ENCODE results near the gene UST. TPM values are rescaled to one million over a fixed set of nuclear protein-coding genes. Genes with fewer than 3 reads are reported as not detected.

Gene UST
- total RNA-seq, 1 experiment from 2014 or later, result 3.9 TPM

- H3K4me2 ChIP-seq (ENCODE audit: low read length), result no peak overlapping the region
- H3K4me1 ChIP-seq (ENCODE audit: insufficient read depth, low read length), result peaks cover 23% of the 10 kb centered on the region
- no peaks in the 10 kb centered on the region for H3K9me2 ChIP-seq (replicated peaks; ENCODE audit: low read length)
- no peak for ATAC-seq
- intact Hi-C loops (cut with micrococcal nuclease), result no loop called here
- H3K27me3 ChIP-seq (ENCODE audit: low read length), result no peaks in the 10 kb centered on the region
- no peaks in the 10 kb centered on the region for H3K9me3 ChIP-seq (ENCODE audit: low read length)
- TF ChIP-seq EZH2 (IDR thresholded peaks at IDR 0.05; ENCODE audit: low read length, unreplicated experiment) (no peak), CTCF (conservative IDR thresholded peaks at IDR 0.05; ENCODE audit: low read depth, low read length) (no peak), EZH2phosphoT487 (IDR thresholded peaks at IDR 0.05; ENCODE audit: borderline replicate concordance, low read length) (no peak)
- H4K20me1 ChIP-seq (ENCODE audit: low read length), result no peaks in the 10 kb centered on the region
- no TSS peak for BruUV-seq (replicated peaks)
- H3K9ac ChIP-seq (ENCODE audit: low read length), result no peak overlapping the region
- no peak for DNase-seq
- H3F3A ChIP-seq (ENCODE audit: low read length, unreplicated experiment), result no peaks in the 10 kb centered on the region
- no peaks in the 10 kb centered on the region for H3K36me3 ChIP-seq (ENCODE audit: low read depth, low read length)
- H3K27ac ChIP-seq (ENCODE audit: low read length), result no peak overlapping the region
- no peaks in the 10 kb centered on the region for H3K79me2 ChIP-seq (ENCODE audit: low read length)
- no peak overlapping the region for H2AFZ ChIP-seq (ENCODE audit: low read length)
- CTCF ChIA-PET, result no interaction called here
- no peak overlapping the region for H3K4me3 ChIP-seq (ENCODE audit: low read length)
- POLR2A ChIA-PET (ENCODE audit: unreplicated experiment), result no interaction called here
Observed at GRCh38 chr6:149062653-149063348, 316.0 kb downstream of the UST start.

- Histone ChIP-seq H2AFZ (ENCODE audit: low read length) (no peak overlapping the region), H3K4me1 (ENCODE audit: insufficient read depth, low read length) (peaks cover 23% of the 10 kb centered on the region), H3K9me3 (ENCODE audit: low read length) (no peaks in the 10 kb centered on the region), H3F3A (ENCODE audit: low read length, unreplicated experiment) (no peaks in the 10 kb centered on the region), H3K36me3 (ENCODE audit: low read depth, low read length) (no peaks in the 10 kb centered on the region), H3K27ac (ENCODE audit: low read length) (no peak overlapping the region), H3K9me2 (replicated peaks; ENCODE audit: low read length) (no peaks in the 10 kb centered on the region), H3K9ac (ENCODE audit: low read length) (no peak overlapping the region), H3K4me2 (ENCODE audit: low read length) (no peak overlapping the region), H3K4me3 (ENCODE audit: low read length) (no peak overlapping the region), H3K27me3 (ENCODE audit: low read length) (no peaks in the 10 kb centered on the region), H4K20me1 (ENCODE audit: low read length) (no peaks in the 10 kb centered on the region), H3K79me2 (ENCODE audit: low read length) (no peaks in the 10 kb centered on the region)
- no peak for DNase-seq
- intact Hi-C loops (cut with micrococcal nuclease), result no loop called here
- TF ChIP-seq EZH2phosphoT487 (IDR thresholded peaks at IDR 0.05; ENCODE audit: borderline replicate concordance, low read length) (no peak), CTCF (conservative IDR thresholded peaks at IDR 0.05; ENCODE audit: low read depth, low read length) (no peak), EZH2 (IDR thresholded peaks at IDR 0.05; ENCODE audit: low read length, unreplicated experiment) (no peak)
- ChIA-PET CTCF (no interaction called here), POLR2A (ENCODE audit: unreplicated experiment) (no interaction called here)
- no peak for ATAC-seq
- BruUV-seq (replicated peaks), result no TSS peak
Observed at GRCh38 chr6:149063468-149063867, 316.6 kb downstream of the UST start.

- no peaks in the 10 kb centered on the region for H3F3A ChIP-seq (ENCODE audit: low read length, unreplicated experiment)
- H3K9me2 ChIP-seq (replicated peaks; ENCODE audit: low read length), result no peaks in the 10 kb centered on the region
- no peak for TF ChIP-seq CTCF (conservative IDR thresholded peaks at IDR 0.05; ENCODE audit: low read depth, low read length)
- TF ChIP-seq EZH2phosphoT487 (IDR thresholded peaks at IDR 0.05; ENCODE audit: borderline replicate concordance, low read length), result no peak
- no peak for TF ChIP-seq EZH2 (IDR thresholded peaks at IDR 0.05; ENCODE audit: low read length, unreplicated experiment)
- ChIA-PET CTCF (no interaction called here), POLR2A (ENCODE audit: unreplicated experiment) (no interaction called here)
- H3K27ac ChIP-seq (ENCODE audit: low read length), result no peak overlapping the region
- BruUV-seq (replicated peaks), result no TSS peak
- no peak overlapping the region for H2AFZ ChIP-seq (ENCODE audit: low read length)
- H3K9ac ChIP-seq (ENCODE audit: low read length), result no peak overlapping the region
- H3K4me2 ChIP-seq (ENCODE audit: low read length), result no peak overlapping the region
- H4K20me1 ChIP-seq (ENCODE audit: low read length), result no peaks in the 10 kb centered on the region
- intact Hi-C loops (cut with micrococcal nuclease), result no loop called here
- H3K4me3 ChIP-seq (ENCODE audit: low read length), result no peak overlapping the region
- no peaks in the 10 kb centered on the region for H3K9me3 ChIP-seq (ENCODE audit: low read length)
- no peak for ATAC-seq
- no peak for DNase-seq
- no peaks in the 10 kb centered on the region for H3K36me3 ChIP-seq (ENCODE audit: low read depth, low read length)
- H3K79me2 ChIP-seq (ENCODE audit: low read length), result no peaks in the 10 kb centered on the region
- H3K4me1 ChIP-seq (ENCODE audit: insufficient read depth, low read length), result peaks cover 23% of the 10 kb centered on the region
- no peaks in the 10 kb centered on the region for H3K27me3 ChIP-seq (ENCODE audit: low read length)
Observed at GRCh38 chr6:149064001-149064659, 317.3 kb downstream of the UST start.
